ENCODE measurements around the gene SDR9C7. TPM values are rescaled to one million over a fixed set of nuclear protein-coding genes. Genes with fewer than 3 reads are reported as not detected.

The SDR9C7 gene
- total RNA-seq, 1 experiment from 2014 or later = not detected

- Mint-ChIP-seq H3K27me3 (ENCODE audit: insufficient read depth, unreplicated experiment) (no peaks in the 10 kb centered on the region), H3K36me3 (ENCODE audit: insufficient read depth, unreplicated experiment) (no peaks in the 10 kb centered on the region), H3K27ac (ENCODE audit: low read depth, unreplicated experiment) (no peak overlapping the region), H3K4me3 (ENCODE audit: unreplicated experiment) (no peak overlapping the region), H3K9me3 (ENCODE audit: unreplicated experiment) (no peaks in the 10 kb centered on the region), H3K4me1 (ENCODE audit: insufficient read depth, unreplicated experiment) (peaks cover 13% of the 10 kb centered on the region)
- no peak for DNase-seq (ENCODE audit: unreplicated experiment)
- intact Hi-C loops (cut with micrococcal nuclease) = no loop called here
- no peak for TF ChIP-seq CTCF (IDR thresholded peaks at IDR 0.05; ENCODE audit: unreplicated experiment)
- CTCF ChIA-PET = interaction anchor here (1.0 to 1.7 kb wide), 2 partner anchors 117 to 188 kb away, joined by 4 to 5 read pairs; no protein-coding TSS in a partner anchor
- no TSS peak for BruUV-seq (replicated peaks)
- POLR2A ChIA-PET = no interaction called here
These were observed 59.4 kb downstream of the SDR9C7 start for GRCh38 chr12:56874821-56875220.

GRCh38 chr12:56873382-56873781 is 60.8 kb downstream of the SDR9C7 start:
- Mint-ChIP-seq H3K9me3 (ENCODE audit: unreplicated experiment) (no peaks in the 10 kb centered on the region), H3K4me1 (ENCODE audit: insufficient read depth, unreplicated experiment) (peaks cover 13% of the 10 kb centered on the region), H3K27me3 (ENCODE audit: insufficient read depth, unreplicated experiment) (no peaks in the 10 kb centered on the region), H3K4me3 (ENCODE audit: unreplicated experiment) (no peak overlapping the region), H3K27ac (ENCODE audit: low read depth, unreplicated experiment) (no peak overlapping the region), H3K36me3 (ENCODE audit: insufficient read depth, unreplicated experiment) (no peaks in the 10 kb centered on the region)
- ChIA-PET POLR2A (no interaction called here), CTCF (no interaction called here)
- BruUV-seq (replicated peaks) = no TSS peak
- no peak for DNase-seq (ENCODE audit: unreplicated experiment)
- no peak for TF ChIP-seq CTCF (IDR thresholded peaks at IDR 0.05; ENCODE audit: unreplicated experiment)
- intact Hi-C loops (cut with micrococcal nuclease) = no loop called here

Other genes with a start within 250 kb of the SDR9C7 start
- gene PTGES3, start 246.1 kb downstream of the SDR9C7 start, total RNA-seq (2022) = 212 and 228 TPM in 2 replicates
- gene NACA, start 209.1 kb downstream of the SDR9C7 start, total RNA-seq (2022) = 1,274 and 1,490 TPM in 2 replicates
- gene PRIM1, start 182.1 kb downstream of the SDR9C7 start, total RNA-seq (2022) = 3.5 and 7.8 TPM in 2 replicates
- gene HSD17B6, start 171.1 kb downstream of the SDR9C7 start, total RNA-seq (2022) = 0.37 and 1.3 TPM in 2 replicates
- gene RDH16, start 23.2 kb upstream of the SDR9C7 start, total RNA-seq (2022) = 0.10 and 0.16 TPM in 2 replicates
- 5.2 and 6.2 TPM in 2 replicates for gene ZBTB39, start 72.1 kb upstream of the SDR9C7 start, total RNA-seq (2022)
- gene TAC3, start 82.1 kb upstream of the SDR9C7 start, total RNA-seq (2022) = not detected in 2 replicates
- gene MYO1A, start 115.7 kb upstream of the SDR9C7 start, total RNA-seq (2022) = 0.12 and 0.42 TPM in 2 replicates
- 17.5 and 22.5 TPM in 2 replicates for gene NEMP1, start 144.4 kb upstream of the SDR9C7 start, total RNA-seq (2022)
- gene NAB2, start 154.7 kb upstream of the SDR9C7 start, total RNA-seq (2022) = 25.8 and 30.6 TPM in 2 replicates
- gene STAT6, start 177.0 kb upstream of the SDR9C7 start, total RNA-seq (2022) = 99.7 and 122 TPM in 2 replicates
- 18.9 and 25.3 TPM in 2 replicates for gene LRP1, start 194.1 kb upstream of the SDR9C7 start, total RNA-seq (2022)
- not detected in 2 replicates for gene LRP1-AS, start 213.2 kb upstream of the SDR9C7 start, total RNA-seq (2022)